Thoracic aorta (tissue), 2 donors: Measurements from ENCODE around the gene NPTN. TPM values are rescaled to one million over a fixed set of nuclear protein-coding genes. Genes with fewer than 3 reads are reported as not detected.
"Not testable (repeated sequence)": the region's sequence is repeated elsewhere in the genome, so short reads cannot be mapped to it uniquely, and the experiment has no call there.

Experiments used
- ATAC-seq: fragments of 150-250 bp; one replicate; pipeline ENCODE4 v1.8.0; 2017; ENCODE audit warnings: low read depth; ENCODE audit not compliant: insufficient number of reproducible peaks, low FRiP score
- DNase-seq: peaks from one replicate; pipeline ENCODE4 v3.0.0-alpha.2; 2020; ENCODE audit warnings: low spot score
- H3K27ac ChIP-seq, 2 donors: fragments of 200-600 bp; sonication (generic); 1 replicate in 1 of 2; 2 replicates in 1 of 2; pipeline ENCODE4 v1.5.1; 2016; ENCODE audit warnings: mild to moderate bottlenecking in 2 of 2, moderate library complexity in 2 of 2
- H3K27me3 ChIP-seq: fragments of 200-600 bp; sonication (generic); replicated peaks from 2 replicates; pipeline ENCODE4 v1.6.0; 2016; ENCODE audit warnings: mild to moderate bottlenecking; ENCODE audit not compliant: insufficient read depth
- H3K36me3 ChIP-seq: fragments of 200-600 bp; sonication (generic); one replicate; pipeline ENCODE4 v1.5.1; 2016
- H3K4me1 ChIP-seq, 2 donors: fragments of 200-600 bp; sonication (generic); 1 replicate in 1 of 2; 2 replicates in 1 of 2; pipeline versions ENCODE4 v1.5.1 to v1.6.0; 2016; ENCODE audit warnings: low read depth in 2 of 2, mild to moderate bottlenecking in 1 of 2; ENCODE audit not compliant: control insufficient read depth in 1 of 2
- H3K4me3 ChIP-seq: fragments of 200-600 bp; sonication (generic); 2 replicates; pipeline ENCODE4 v1.5.1; 2016; ENCODE audit warnings: mild to moderate bottlenecking
- H3K9me3 ChIP-seq: fragments of 200-600 bp; sonication (generic); 2 replicates; pipeline ENCODE4 v1.5.1; 2016
- total RNA-seq, 2 donors: library from RNA; depleted of rRNA; stranded (reverse); fragments of >200 nt; gene quantifications; one replicate each; pipeline versions ENCODE4 v1.1.0 to v1.2.3, GENCODE V29; 2016
- TF ChIP-seq, protein P1 (sequence below): fragments of 200-600 bp; sonication (generic); IDR thresholded peaks from one replicate; pipeline ENCODE4 v1.5.1; 2019; ENCODE audit warnings: antibody characterized with exemption

The NPTN gene
- total RNA-seq, 2 donors from 2014 or later, result 247 to 250 TPM

GRCh38 chr15:73550190-73550589, 83.0 kb downstream of the NPTN start:
- ATAC-seq (no peak), DNase-seq (no peak)
- Histone ChIP-seq H3K9me3 (no peaks in the 10 kb centered on the region), H3K27ac (no peak overlapping the region), H3K4me3 (no peak overlapping the region), H3K27me3 (no peaks in the 10 kb centered on the region), H3K36me3 (no peaks in the 10 kb centered on the region), H3K4me1 (no peaks in the 10 kb centered on the region)
- TF ChIP-seq, protein P1, sequence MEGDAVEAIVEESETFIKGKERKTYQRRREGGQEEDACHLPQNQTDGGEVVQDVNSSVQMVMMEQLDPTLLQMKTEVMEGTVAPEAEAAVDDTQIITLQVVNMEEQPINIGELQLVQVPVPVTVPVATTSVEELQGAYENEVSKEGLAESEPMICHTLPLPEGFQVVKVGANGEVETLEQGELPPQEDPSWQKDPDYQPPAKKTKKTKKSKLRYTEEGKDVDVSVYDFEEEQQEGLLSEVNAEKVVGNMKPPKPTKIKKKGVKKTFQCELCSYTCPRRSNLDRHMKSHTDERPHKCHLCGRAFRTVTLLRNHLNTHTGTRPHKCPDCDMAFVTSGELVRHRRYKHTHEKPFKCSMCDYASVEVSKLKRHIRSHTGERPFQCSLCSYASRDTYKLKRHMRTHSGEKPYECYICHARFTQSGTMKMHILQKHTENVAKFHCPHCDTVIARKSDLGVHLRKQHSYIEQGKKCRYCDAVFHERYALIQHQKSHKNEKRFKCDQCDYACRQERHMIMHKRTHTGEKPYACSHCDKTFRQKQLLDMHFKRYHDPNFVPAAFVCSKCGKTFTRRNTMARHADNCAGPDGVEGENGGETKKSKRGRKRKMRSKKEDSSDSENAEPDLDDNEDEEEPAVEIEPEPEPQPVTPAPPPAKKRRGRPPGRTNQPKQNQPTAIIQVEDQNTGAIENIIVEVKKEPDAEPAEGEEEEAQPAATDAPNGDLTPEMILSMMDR, result no peak

DNA sequence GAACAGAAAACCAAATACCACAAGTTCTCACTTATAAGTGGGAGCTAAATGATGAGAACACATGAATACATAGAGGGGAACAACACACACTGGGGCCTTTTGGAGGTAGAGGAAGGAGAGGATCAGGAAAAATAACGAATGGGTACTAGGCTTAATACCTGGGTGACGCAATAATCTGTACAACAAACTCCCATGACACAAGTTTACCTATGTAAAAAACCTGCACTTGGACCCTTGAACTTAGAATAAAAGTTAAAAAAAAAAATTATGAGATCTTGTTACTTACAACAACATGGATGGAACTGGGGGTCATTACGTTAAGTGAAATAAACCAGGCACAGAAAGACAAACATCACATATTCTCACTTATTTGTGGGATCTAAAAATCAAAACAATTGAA, 84.3 kb downstream of the NPTN start:
- ATAC-seq, H3K4me1 ChIP-seq, H3K27ac ChIP-seq, H3K36me3 ChIP-seq, H3K27me3 ChIP-seq, DNase-seq, H3K4me3 ChIP-seq, H3K9me3 ChIP-seq: not testable (repeated sequence)

DNA sequence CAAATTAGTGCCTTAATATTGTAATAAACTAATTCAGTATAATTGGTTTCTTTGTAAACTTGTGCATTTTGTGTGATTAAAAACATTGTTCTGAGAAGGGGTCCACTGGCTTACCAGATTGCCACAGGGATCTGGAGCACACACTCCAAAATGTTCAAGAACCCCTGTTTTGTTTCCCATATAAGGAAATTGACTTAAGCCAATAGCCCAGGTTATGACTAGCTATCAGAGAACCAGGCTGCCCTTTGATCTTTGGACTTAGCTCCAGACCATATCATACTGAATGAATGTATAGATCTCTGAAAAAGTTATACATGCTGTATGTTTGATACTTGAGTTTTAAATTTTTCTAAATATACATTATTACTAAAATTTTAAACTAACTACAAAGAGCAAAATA, 91.7 kb downstream of the NPTN start:
- Histone ChIP-seq H3K27ac (no peak overlapping the region), H3K9me3 (no peaks in the 10 kb centered on the region), H3K4me3 (no peak overlapping the region), H3K27me3 (no peaks in the 10 kb centered on the region), H3K4me1 (no peaks in the 10 kb centered on the region), H3K36me3 (no peaks in the 10 kb centered on the region)
- no peak for ATAC-seq
- TF ChIP-seq, protein P1, result no peak
- DNase-seq, result no peak

DNA sequence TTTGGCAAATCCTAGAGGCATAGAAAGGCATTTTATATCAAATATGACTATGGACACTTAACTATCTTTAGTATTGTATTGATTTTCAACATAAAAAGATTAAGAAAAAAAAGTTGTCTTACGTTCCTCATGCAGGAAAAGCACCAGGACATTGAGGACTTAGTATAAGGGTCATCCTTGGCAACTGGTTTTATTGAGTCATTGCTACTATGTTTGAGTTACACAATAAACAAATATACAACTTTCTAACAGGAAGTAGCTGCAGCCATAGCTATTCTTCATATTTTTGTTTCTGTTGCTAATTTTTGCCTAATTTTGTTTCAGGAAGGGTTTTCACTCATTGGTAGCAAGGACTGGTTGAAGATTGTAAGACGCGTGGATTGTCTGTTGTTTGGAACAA, 93.0 kb downstream of the NPTN start:
- Histone ChIP-seq H3K27me3 (no peaks in the 10 kb centered on the region), H3K27ac (no peak overlapping the region), H3K36me3 (no peaks in the 10 kb centered on the region), H3K4me1 (no peaks in the 10 kb centered on the region), H3K4me3 (no peak overlapping the region), H3K9me3 (no peaks in the 10 kb centered on the region)
- DNase-seq (no peak), ATAC-seq (no peak)
- TF ChIP-seq, protein P1, result no peak

DNA sequence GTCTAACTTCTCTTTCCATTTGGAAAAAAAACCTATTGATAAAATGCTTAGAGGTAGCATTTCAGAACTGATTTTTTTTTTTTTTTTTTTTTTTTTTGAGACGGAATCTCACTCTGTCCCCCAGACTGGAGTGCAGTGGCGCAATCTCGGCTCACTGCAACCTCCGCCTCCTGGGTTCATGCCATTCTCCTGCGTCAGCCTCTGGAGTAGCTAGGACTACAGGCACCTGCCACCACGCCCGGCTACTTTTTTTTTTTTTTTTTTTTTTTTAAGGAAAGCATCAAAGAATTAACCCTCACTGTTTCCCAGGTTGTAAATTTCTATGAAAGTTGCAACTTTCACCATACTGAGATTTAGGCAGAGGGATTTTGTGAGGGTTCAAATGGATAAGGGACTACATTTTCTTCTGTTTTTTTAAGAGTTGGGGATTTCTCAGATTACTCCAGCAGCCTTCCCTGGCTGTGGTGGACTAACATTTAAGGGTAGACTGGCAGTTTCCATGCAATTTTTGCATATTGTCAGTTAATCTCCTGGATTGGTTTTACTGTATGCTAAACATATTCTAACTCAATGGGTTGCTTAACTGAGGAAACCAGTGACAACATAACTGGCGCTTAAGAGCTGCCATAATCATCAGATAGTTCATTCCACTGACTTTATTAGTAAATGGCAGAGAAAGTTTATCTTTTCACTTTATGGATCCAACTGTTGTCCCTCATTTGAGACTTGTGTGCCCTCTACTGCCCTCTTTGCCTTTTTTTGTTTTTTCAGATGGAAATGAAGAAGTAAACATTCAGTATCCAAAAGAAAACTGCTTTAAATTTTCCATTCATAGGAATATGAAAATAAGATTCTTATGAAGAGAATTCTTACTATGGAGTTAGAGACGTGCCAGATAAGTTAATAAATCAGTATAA, 93.7 kb downstream of the NPTN start:
- no peak for ATAC-seq
- no peak overlapping the region for H3K27ac ChIP-seq
- TF ChIP-seq, protein P1, result no peak

More for the DNA sequence above, 93.7 kb downstream of the NPTN start:
- H3K4me1 ChIP-seq, result no peaks in the 10 kb centered on the region
- no peaks in the 10 kb centered on the region for H3K27me3 ChIP-seq
- H3K36me3 ChIP-seq, result no peaks in the 10 kb centered on the region
- H3K9me3 ChIP-seq, result no peaks in the 10 kb centered on the region
- H3K4me3 ChIP-seq, result no peak overlapping the region
- no peak for DNase-seq
